HCT116 (cell line): ENCODE measurements around the gene KRT222. TPM values are rescaled to one million over a fixed set of nuclear protein-coding genes. Genes with fewer than 3 reads are reported as not detected.

ENCODE experiments used
- ATAC-seq: fragments of 200-7000 bp; cut with Tn5 transposase; 2 replicates; pipeline ENCODE4 v1.9.1; 2020; ENCODE audit warnings: mild to moderate bottlenecking, moderate library complexity
- BruUV-seq: library from RNA; stranded (reverse); fragments of 400-500 nt; replicated peaks from 2 replicates; lab custom pipeline; 2021; lab: Mats Ljungman, UMichigan
- CTCF ChIA-PET: fragments of 300-600 bp; sonication (Branson Sonifier 250); formaldehyde crosslinking; loops from one replicate; lab custom pipeline; 2021; ENCODE audit warnings: antibody characterized with exemption; lab: Charles Lee
- POLR2A ChIA-PET: fragments of 300-600, 350-600 bp; sonication (Branson Sonifier 250); formaldehyde crosslinking; loops from one replicate; lab custom pipeline; 2021; ENCODE audit warnings: antibody characterized with exemption; lab: Charles Lee
- RAD21 ChIA-PET, 2 experiments: fragments of 300-600 bp; sonication (Branson Sonifier 250); formaldehyde crosslinking; loops; one replicate each; lab custom pipeline; 2023; ENCODE audit warnings: low total read pairs in 2 of 2; ENCODE audit not compliant: uncharacterized antibody in 2 of 2, unreplicated experiment in 2 of 2, low non-redundant PET in 1 of 2; lab: Charles Lee
- DNase-seq: peaks from one replicate; pipeline ENCODE4 v3.0.0-alpha.2; 2010; ENCODE audit warnings: low read depth, low spot score
- H2AFZ ChIP-seq: fragments of 200-600 bp; shearing (Covaris generic), sonication (generic); 2 replicates; pipeline ENCODE4 v1.6.1; 2017; ENCODE audit warnings: low read depth, mixed run types, mixed read lengths, antibody characterized with exemption, low read length; ENCODE audit not compliant: poor library complexity, severe bottlenecking
- H3K27ac ChIP-seq: 2 replicates; pipeline ENCODE4 v1.5.1; 2012; ENCODE audit warnings: low read depth, low read length
- H3K27me3 ChIP-seq: fragments of 200-600 bp; sonication (generic); 2 replicates; pipeline ENCODE4 v1.6.1; 2016; ENCODE audit warnings: mixed run types, low read length, mixed read lengths; ENCODE audit not compliant: insufficient read depth
- H3K36me3 ChIP-seq, 2 experiments: fragments of 200-500 bp in 1 of 2; fragments of 200-600 bp in 1 of 2; sonication (Bioruptor generic) in 1 of 2; sonication (generic) in 1 of 2; 2 replicates each; pipeline versions ENCODE4 v1.5.1 to v1.6.1; 2014 to 2016; ENCODE audit warnings: low read length in 2 of 2, inconsistent platforms in 1 of 2, mixed read lengths in 1 of 2, mixed run types in 1 of 2; ENCODE audit not compliant: insufficient read depth in 2 of 2, control insufficient read depth in 1 of 2
- H3K4me1 ChIP-seq, 2 experiments: fragments of 200-600 bp in 1 of 2; sonication (generic) in 1 of 2; 2 replicates each; pipeline versions ENCODE4 v1.5.1 to v1.6.1; 2012 to 2017; ENCODE audit warnings: low read length in 2 of 2, inconsistent platforms in 1 of 2, mild to moderate bottlenecking in 1 of 2, mixed read lengths in 1 of 2, mixed run types in 1 of 2, moderate library complexity in 1 of 2; ENCODE audit not compliant: insufficient read depth in 2 of 2, control insufficient read depth in 1 of 2
- H3K4me2 ChIP-seq: fragments of 200-600 bp; sonication (generic); 2 replicates; pipeline ENCODE4 v1.6.1; 2017; ENCODE audit warnings: mixed run types, low read length, mixed read lengths
- H3K4me3 ChIP-seq, 2 experiments: fragments of 200-600 bp in 1 of 2; sonication (generic) in 1 of 2; replicated peaks in 1 of 2; 2 replicates each; pipeline ENCODE4 v1.5.1; 2011 to 2016; ENCODE audit warnings: low read length in 2 of 2, control low read depth in 1 of 2, low read depth in 1 of 2, mild to moderate bottlenecking in 1 of 2, mixed read lengths in 1 of 2, mixed run types in 1 of 2
- H3K79me2 ChIP-seq: fragments of 200-600 bp; sonication (generic); 2 replicates; pipeline ENCODE4 v1.6.1; 2017; ENCODE audit warnings: mild to moderate bottlenecking, mixed run types, low read length, moderate library complexity, mixed read lengths; ENCODE audit not compliant: insufficient read depth
- H3K9ac ChIP-seq: fragments of 200-600 bp; sonication (generic); 2 replicates; pipeline ENCODE4 v1.6.1; 2016; ENCODE audit warnings: low read length, mixed read lengths
- H3K9me2 ChIP-seq: fragments of 200-600 bp; sonication (generic), shearing (Covaris generic); 2 replicates; pipeline ENCODE4 v1.6.1; 2017; ENCODE audit warnings: mixed run types, mild to moderate bottlenecking, moderate library complexity; ENCODE audit not compliant: insufficient read depth
- H3K9me3 ChIP-seq, 2 experiments: fragments of 200-500 bp in 1 of 2; fragments of 200-600 bp in 1 of 2; sonication (Bioruptor generic) in 1 of 2; sonication (generic) in 1 of 2; 2 replicates each; pipeline ENCODE4 v1.6.1; 2014 to 2017; ENCODE audit warnings: low read length in 2 of 2, mixed read lengths in 2 of 2, inconsistent platforms in 1 of 2, low read depth in 1 of 2, mild to moderate bottlenecking in 1 of 2, mixed run types in 1 of 2, moderate library complexity in 1 of 2; ENCODE audit not compliant: control insufficient read depth in 1 of 2, insufficient read depth in 1 of 2
- H4K20me1 ChIP-seq: fragments of 200-600 bp; sonication (generic), shearing (Covaris generic); 2 replicates; pipeline ENCODE4 v1.6.1; 2017; ENCODE audit warnings: mixed run types, mild to moderate bottlenecking, moderate library complexity; ENCODE audit not compliant: insufficient read depth
- CEBPB ChIP-seq: IDR thresholded peaks from 2 replicates; pipeline ENCODE4 v1.6.1; 2012; ENCODE audit warnings: low read depth
- CTCF ChIP-seq, 3 experiments: fragments of 200-600 bp in 1 of 3; sonication (generic) in 1 of 3; IDR thresholded peaks in 2 of 3; conservative IDR thresholded peaks in 1 of 3; 2 replicates each; pipeline ENCODE4 v1.5.1; 2012 to 2017; ENCODE audit warnings: low read depth in 2 of 3, low read length in 2 of 3, antibody characterized with exemption in 1 of 3, borderline replicate concordance in 1 of 3, control low read depth in 1 of 3, mild to moderate bottlenecking in 1 of 3, mixed read lengths in 1 of 3, mixed run types in 1 of 3, moderate library complexity in 1 of 3; ENCODE audit not compliant: insufficient read depth in 1 of 3
- EZH2phosphoT487 ChIP-seq: fragments of 200-600 bp; IDR thresholded peaks from 2 replicates; pipeline ENCODE4 v1.6.1; 2018; ENCODE audit warnings: antibody characterized with exemption, borderline replicate concordance
- POLR2AphosphoS5 ChIP-seq: IDR thresholded peaks from 2 replicates; pipeline ENCODE4 v1.6.1; 2011; ENCODE audit warnings: mild to moderate bottlenecking, low read depth, low read length, moderate library complexity
- RAD21 ChIP-seq: IDR thresholded peaks from 2 replicates; pipeline ENCODE4 v1.6.1; 2012; ENCODE audit warnings: low read depth, mild to moderate bottlenecking
- SP1 ChIP-seq: IDR thresholded peaks from 2 replicates; pipeline ENCODE4 v1.6.1; 2012; ENCODE audit warnings: low read depth
- SRF ChIP-seq: IDR thresholded peaks from 2 replicates; pipeline ENCODE4 v1.6.1; 2012; ENCODE audit warnings: low read depth
- ZFX ChIP-seq: fragments of 450-650 bp; IDR thresholded peaks from 2 replicates; pipeline ENCODE4 v1.6.1; 2017
- ZNF274 ChIP-seq: fragments of 200-500 bp; sonication (Bioruptor generic); IDR thresholded peaks from 2 replicates; pipeline ENCODE4 v1.6.1; 2014; ENCODE audit warnings: mild to moderate bottlenecking, low read depth, low read length, inconsistent platforms
- intact Hi-C: fragments of 100-400 bp; cut with micrococcal nuclease; formaldehyde crosslinking; loops from 2 replicates; pipeline ENCODE4 v1.10.0; 2022
- total RNA-seq: library from RNA; stranded (reverse); gene quantifications from one replicate; pipeline ENCODE4 v1.2.1, GENCODE V29; 2021; ENCODE audit not compliant: unreplicated experiment

KRT222 gene
- total RNA-seq, 1 experiment from 2014 or later, result 5.0 TPM

GRCh38 chr17:40613467-40614154, 51.4 kb downstream of the KRT222 start:
- H3K27ac ChIP-seq, result no peak overlapping the region
- peaks cover 0 to 10% of the 10 kb centered on the region in 2 experiments; a peak in 1 of 4 replicates for H3K4me1 ChIP-seq
- intact Hi-C loops, result loop anchor here (2.0 to 10.0 kb wide), 2 partner anchors 295 to 931 kb away; no protein-coding TSS in a partner anchor
- H3K27me3 ChIP-seq, result no peaks in the 10 kb centered on the region
- DNase-seq (no peak), ATAC-seq (no peak)
- H3K9me2 ChIP-seq, result no peaks in the 10 kb centered on the region
- BruUV-seq, result no TSS peak
- CTCF ChIA-PET, result no interaction called here
- H3K4me3 ChIP-seq, result no peak overlapping the region
- POLR2A ChIA-PET, result no interaction called here
- TF ChIP-seq SP1 (no peak), ZFX (no peak), ZNF274 (no peak), RAD21 (no peak), SRF (no peak), EZH2phosphoT487 (no peak), CEBPB (no peak), POLR2AphosphoS5 (no peak), CTCF (IDR thresholded peaks at IDR 0.05 in 2 of 3, conservative IDR thresholded peaks at IDR 0.05 in 1 of 3; ENCODE audit: borderline replicate concordance in 1 of 3, insufficient read depth in 1 of 3, low read depth in 2 of 3, low read length in 2 of 3) (no peak)
- H3K9ac ChIP-seq, result no peak overlapping the region
- H3K9me3 ChIP-seq, result no peaks in the 10 kb centered on the region
- no peak overlapping the region for H2AFZ ChIP-seq
- no peak overlapping the region for H3K4me2 ChIP-seq
- no peaks in the 10 kb centered on the region for H3K79me2 ChIP-seq
- no peaks in the 10 kb centered on the region for H4K20me1 ChIP-seq
- H3K36me3 ChIP-seq, result no peaks in the 10 kb centered on the region
- RAD21 ChIA-PET, result no interaction called here
